ENCODE measurements around the gene NTRK3.

Gene NTRK3

GRCh38 chr15:88225461-88225860, 31.1 kb downstream of the NTRK3 start:
- no peak for DNase-seq

DNA sequence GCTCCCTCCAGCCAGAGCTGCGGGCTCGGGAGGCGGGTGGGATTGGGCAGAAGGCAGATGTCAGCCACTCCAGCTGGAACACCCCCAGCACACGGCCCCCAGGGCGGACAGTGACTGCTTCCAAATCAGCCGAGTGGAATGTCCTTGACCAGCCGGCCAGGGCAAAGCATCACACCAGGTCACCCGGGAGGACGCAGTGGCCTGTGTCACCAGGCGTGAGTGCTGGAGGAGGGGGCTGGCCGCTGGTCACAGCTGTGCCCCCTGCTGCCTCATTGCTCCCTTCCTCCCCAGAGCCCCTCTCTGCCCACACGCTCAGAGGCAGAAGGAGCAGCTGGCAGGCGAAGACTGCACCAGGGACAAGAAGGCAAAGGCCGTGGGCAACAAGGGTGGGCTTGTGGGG, 33.5 kb downstream of the NTRK3 start:
- no peak for DNase-seq

DNA sequence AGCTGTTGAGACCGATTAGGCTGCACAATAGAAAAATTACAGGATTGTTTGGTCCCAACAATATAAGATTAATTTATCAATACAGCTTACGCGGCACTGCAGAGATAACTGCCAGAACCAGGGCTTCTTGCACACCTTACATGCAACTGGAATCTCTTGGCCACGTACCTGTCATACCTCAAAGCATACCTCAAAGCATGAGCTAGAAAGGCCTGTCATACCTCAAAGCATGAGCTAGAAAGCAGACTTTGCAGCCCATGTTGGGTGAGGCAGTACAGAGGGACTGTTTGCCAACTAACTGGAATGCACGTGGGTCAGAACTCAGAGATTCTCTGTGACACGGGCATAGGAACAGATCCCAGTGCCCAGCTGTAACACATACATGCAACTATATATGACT, 34.7 kb downstream of the NTRK3 start:
- DNase-seq: no peak

DNA sequence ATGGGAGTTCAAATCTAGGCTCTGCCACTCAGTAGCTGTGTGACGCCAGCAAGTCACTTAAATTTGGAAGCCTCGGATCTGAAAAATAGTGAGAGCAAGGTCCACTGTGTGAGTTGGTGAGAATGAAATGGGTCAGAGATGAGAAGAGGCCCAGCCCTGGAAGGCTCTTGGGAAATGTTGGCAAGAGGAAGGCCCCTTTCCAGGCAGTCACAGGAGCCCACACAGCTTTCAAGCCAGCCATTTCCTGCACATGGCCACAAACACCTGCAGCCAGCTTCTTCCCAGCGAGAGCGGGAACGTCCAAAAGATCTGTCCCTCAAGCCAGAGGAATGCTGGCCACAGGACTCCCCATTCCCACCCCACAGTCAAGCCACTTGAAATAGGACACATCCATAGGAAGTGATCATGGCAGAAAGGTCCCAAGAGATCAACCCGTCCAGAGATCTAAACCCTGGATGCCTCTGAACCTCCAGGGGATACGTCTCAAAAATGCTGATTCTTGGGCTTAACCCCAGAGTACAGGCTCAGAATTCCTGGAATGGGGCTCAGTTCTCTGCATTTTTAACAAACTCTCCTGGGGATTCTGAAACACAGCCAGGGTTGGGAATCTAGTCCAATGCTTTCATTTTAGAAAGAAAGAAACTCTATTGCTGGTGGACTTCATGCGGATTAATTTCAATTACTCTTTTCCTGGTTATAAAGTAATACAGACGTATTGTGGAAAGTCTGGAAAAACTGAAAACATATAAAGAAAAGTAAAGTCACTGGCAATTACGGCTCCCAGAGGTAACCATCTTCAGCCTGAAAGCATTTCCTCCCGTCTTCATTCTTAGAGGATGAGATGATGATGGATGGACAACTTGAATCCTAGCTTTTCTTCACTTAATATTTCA, 35.9 kb downstream of the NTRK3 start:
- DNase-seq: no peak

GRCh38 chr15:88219623-88220022, 36.9 kb downstream of the NTRK3 start:
- DNase-seq: no peak

- DNase-seq: no peak
These were observed 37.9 kb downstream of the NTRK3 start for GRCh38 chr15:88218557-88219221.

DNA sequence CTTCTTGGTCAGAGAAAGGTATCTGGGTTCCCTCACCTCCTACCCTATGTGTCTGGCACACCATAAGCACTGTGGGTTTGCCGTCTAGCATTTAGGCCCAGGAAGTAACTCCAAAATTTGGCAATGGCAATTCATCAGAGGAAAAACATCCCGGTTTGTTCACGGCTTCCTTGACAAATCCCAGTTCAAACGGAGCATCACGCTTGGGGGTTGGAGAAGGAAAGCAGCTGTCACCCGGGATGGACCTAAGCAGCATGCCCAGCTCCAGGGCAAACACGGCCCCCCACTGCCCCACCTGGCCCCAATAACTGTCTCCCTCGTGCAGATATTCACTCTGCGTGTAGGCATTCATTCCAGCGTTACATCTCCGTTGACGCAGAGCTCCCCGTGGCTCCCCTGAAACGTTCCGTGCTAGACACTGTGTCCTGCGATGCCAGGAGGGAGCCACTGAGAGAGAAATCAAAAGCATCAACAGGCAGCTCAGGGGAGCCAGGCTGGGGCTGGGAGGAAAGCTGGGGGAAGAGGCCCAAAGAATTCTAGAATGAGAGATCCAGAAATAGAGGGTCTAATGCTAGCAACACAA, 41.4 kb downstream of the NTRK3 start:
- no peak for DNase-seq

DNA sequence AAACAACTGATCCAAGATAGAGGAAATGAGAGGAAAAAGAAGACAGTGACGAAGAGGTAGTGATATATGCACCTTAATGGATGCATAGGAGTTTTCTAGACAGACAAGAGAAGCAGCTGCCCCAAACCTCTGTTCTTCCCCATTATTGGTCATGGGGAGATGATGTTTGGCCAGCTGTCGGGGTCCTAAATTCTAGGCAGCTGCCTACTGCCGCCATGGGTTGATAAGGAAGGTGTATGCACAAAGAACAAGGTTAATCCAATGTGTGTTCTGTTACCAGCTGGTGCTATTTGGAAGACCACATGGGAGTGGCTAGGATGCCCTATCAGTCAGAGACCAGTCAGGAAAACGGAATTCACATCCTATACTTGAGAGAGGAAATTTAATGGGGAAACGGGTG, 47.4 kb downstream of the NTRK3 start:
- DNase-seq: no peak

DNA sequence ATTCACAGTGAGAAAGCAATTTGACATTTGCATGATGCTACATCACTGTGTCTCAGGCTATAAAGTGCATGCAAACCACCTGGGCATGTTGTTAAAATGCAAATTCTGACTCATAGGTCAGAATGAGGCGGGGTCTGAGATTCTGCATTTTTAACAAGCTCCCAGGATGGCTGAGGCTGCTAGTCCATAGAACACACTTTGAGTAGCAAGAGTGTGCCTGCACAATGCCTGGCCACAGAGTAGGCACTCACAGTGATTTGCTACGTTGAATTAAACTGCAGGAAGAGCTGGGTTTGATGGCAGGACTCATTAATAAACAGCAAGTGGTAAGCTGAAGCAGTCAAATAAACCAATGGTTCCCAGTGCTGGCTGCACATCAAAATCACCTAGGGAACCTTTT, 48.1 kb downstream of the NTRK3 start:
- no peak for DNase-seq

- no peak for DNase-seq
These were observed 49.0 kb downstream of the NTRK3 start for GRCh38 chr15:88207565-88207964.

GRCh38 chr15:88204584-88204983, 52.0 kb downstream of the NTRK3 start:
- no peak for DNase-seq

DNA sequence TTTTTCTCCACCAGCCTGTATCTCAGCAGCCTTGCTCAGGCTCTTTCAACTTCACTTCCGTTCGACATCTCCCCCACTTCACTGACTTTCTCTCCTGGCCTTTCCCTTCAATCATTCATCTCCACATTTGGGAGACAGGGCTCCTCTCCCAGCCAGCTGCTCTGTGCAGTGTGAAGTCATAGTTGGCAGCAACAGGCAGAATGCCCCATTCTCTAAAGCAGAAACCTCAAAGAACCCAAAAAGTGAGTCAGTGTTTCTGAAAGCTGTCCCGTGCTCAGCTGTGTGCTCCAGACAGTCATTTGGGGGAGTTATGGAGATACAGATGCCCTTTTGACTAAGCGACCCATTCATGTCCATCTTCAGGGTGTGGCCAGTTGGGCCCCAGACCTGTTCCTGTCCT, 54.3 kb downstream of the NTRK3 start:
- no peak for DNase-seq

DNA sequence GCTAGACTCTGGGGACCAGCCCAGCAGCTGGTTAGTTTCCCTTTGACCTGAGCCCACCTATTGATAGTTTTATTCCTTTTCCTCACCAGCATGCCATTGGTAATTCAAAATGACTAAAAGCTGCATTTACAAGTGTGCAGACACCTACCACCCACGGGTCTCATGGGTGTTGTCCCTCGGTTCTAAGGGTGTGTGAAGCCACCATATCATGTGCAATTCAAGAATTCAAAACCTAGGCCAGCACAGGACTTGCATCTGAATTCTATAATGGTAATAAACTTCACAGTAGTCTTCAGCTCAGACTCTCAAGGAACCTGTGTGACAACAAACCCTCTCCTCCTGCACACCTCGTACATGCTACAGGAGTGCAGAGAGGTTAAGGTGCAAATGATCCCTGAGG, 55.3 kb downstream of the NTRK3 start:
- no peak for DNase-seq

- no peak for DNase-seq
These were observed 59.6 kb downstream of the NTRK3 start for GRCh38 chr15:88196961-88197360.

DNA sequence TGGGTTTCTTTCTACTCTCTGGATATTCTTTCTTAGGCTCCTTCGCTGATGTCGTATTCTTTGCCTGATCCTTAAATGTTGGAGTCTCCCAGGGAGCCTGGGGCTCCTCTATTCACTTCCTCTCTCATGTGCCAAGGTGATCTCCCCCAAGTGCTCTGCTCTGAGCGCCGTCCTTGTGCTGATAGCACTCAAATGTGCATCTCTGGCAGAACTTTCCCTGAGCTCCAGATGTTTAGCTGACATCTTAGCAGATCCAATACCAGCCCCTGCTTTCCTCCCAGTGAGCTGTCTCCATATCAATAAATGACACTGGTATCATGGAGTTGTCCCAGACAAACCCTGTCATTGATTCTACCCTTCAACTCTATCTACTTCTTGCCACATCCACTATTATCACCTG, 62.4 kb downstream of the NTRK3 start:
- no peak for DNase-seq

GRCh38 chr15:88193415-88193814, 63.1 kb downstream of the NTRK3 start:
- DNase-seq: no peak

DNA sequence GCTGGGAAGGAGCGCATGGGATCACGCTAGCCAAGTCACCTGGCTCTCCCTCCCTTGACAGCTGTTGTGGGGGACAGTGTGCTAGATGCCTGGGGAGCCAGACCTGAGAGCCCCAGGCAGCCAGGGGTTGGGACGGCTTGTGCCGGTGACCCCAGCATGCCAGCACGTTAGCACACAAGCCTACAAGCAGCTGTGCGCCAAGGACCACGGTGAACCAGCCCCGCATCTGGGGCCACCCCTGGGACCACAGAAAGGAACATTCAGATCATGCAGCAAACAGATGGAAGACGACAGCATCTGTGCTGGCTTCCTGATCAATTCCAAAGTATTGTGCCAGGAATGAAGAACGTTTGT, 64.8 kb downstream of the NTRK3 start:
- no peak for DNase-seq

GRCh38 chr15:88190232-88190631, 66.3 kb downstream of the NTRK3 start:
- DNase-seq: no peak

DNA sequence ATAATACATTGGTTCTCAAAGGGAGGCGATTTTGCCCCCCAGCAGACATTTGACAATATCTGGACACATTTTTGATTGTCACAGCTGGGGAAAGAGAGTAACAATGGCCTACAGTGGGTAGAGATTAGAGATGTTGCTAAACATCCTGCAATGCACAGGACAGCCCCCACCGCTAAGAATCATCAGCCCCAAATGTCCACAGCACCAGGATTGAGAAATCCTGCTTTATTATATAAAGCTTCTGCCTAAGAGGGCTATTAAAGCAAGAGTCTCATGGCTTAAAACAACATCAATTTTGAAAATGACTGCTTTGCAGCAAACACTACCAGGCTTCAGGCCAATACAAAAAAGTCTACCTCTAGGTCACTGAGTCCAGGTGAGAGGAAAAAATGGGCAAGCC, 68.2 kb downstream of the NTRK3 start:
- DNase-seq: no peak

DNA sequence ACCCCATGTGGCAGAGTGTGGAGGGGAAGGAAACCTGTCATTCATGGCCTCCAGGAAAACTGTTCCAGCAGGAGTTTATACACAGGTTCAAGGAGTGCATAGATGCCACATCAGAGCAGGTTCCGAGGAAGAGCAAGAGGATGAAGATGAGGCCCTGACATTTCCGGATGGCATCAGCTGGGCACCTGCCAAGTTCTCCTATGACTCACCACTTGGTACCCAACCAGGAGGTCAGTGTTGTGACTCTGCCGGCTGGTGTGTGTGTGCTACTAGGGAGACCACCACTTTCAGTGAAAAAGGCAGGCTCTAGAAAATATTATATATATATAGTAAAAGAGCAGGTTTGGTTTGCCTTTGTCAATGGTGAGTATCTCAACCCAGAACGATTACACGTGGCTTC, 69.3 kb downstream of the NTRK3 start:
- no peak for DNase-seq

DNA sequence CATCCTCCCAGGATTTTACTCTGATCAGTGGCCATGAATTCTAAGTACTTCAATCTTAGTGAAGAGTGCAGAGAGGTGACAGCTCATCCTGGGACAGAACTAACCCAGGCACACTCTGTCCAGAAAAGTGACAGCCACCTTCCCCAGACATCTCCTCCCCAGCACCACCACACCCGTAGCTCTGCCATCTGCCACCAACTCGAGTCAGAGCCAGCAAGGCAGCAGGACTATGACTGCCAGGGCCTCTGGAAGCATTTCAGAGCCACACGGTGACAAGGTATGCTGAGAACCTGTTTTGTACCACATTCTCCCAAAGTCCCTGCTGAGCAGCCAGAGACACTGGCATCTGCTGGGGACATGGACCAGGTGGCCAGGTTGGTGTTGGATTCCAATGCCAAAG, 71.0 kb downstream of the NTRK3 start:
- no peak for DNase-seq

DNA sequence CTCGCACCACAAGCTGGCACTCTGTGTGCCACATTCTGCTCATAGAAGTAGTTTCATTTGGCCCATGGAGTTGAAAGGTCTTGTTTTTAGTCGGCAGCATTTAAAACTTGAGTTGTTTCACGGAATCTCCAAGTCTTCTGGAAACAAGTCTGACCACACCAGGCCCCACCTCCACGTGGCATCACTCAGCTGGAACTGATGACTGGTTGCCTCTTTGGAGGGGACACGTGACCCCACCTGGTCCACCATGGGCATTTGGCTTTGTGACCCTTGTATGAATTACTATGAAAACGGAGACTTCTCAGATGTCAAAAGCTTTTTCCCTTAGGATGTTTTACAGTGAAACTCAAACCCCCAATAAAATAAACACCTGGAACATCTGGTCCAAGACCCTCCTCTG, 74.9 kb downstream of the NTRK3 start:
- DNase-seq: no peak

- DNase-seq: no peak
These were observed 77.0 kb downstream of the NTRK3 start for GRCh38 chr15:88179562-88179961.

- DNase-seq: no peak
These were observed 77.9 kb downstream of the NTRK3 start for GRCh38 chr15:88178631-88179030.

All from NCI-H2029 treated with DMSO at 0.1 percent for 48 hours (cell line).